ENCODE data around the gene PLCL1. TPM values are rescaled to one million over a fixed set of nuclear protein-coding genes. Genes with fewer than 3 reads are reported as not detected.

The PLCL1 gene
- total RNA-seq, 1 experiment from 2014 or later = 0.07 TPM

- no peak for TF ChIP-seq ATF2 (CRISPR knock-in tag; IDR thresholded peaks at IDR 0.05; ENCODE audit: borderline replicate concordance, low read depth)
Measured at GRCh38 chr2:197934261-197934933, 130.0 kb downstream of the PLCL1 start (continued).

- ATAC-seq (no peak), DNase-seq (ENCODE audit: low spot score) (no peak)
- Mint-ChIP-seq H3K27ac (no peak overlapping the region), H3K9me3 (no peaks in the 10 kb centered on the region), H3K36me3 (no peaks in the 10 kb centered on the region), H3K4me3 (no peak overlapping the region), H3K27me3 (ENCODE audit: low read depth) (no peaks in the 10 kb centered on the region), H3K4me1 (no peaks in the 10 kb centered on the region)
- TF ChIP-seq ZSCAN18 (CRISPR knock-in tag; IDR thresholded peaks at IDR 0.05) (no peak), HMGXB4 (CRISPR knock-in tag; IDR thresholded peaks at IDR 0.05) (no peak), AR (CRISPR knock-in tag; IDR thresholded peaks at IDR 0.05) (no peak), ZNF232 (CRISPR knock-in tag; IDR thresholded peaks at IDR 0.05) (no peak), ZNF281 (CRISPR knock-in tag; IDR thresholded peaks at IDR 0.05) (no peak), SMAD3 (CRISPR knock-in tag; IDR thresholded peaks at IDR 0.05; ENCODE audit: borderline replicate concordance) (no peak), TP53 (CRISPR knock-in tag; IDR thresholded peaks at IDR 0.05) (no peak), CTCF (IDR thresholded peaks at IDR 0.05) (no peak)
- ChIA-PET CTCF (no interaction called here), POLR2A (no interaction called here)
Measured at GRCh38 chr2:197934934-197935289, 130.5 kb downstream of the PLCL1 start.

GRCh38 chr2:197937814-197938213, 133.4 kb downstream of the PLCL1 start:
- ATAC-seq (no peak), DNase-seq (ENCODE audit: low spot score) (no peak)
- Mint-ChIP-seq H3K27ac (no peak overlapping the region), H3K27me3 (ENCODE audit: low read depth) (no peaks in the 10 kb centered on the region), H3K4me1 (peaks cover 10% of the 10 kb centered on the region), H3K36me3 (no peaks in the 10 kb centered on the region), H3K4me3 (no peak overlapping the region), H3K9me3 (no peaks in the 10 kb centered on the region)
- ChIA-PET POLR2A (no interaction called here), CTCF (no interaction called here)
- TF ChIP-seq ELF4 (CRISPR knock-in tag; IDR thresholded peaks at IDR 0.05; ENCODE audit: low read depth) = no peak
- no peak for TF ChIP-seq GTF2I (CRISPR knock-in tag; conservative IDR thresholded peaks at IDR 0.05)

Measured in WTC11 (cell line).